Neuronal stem cell (in vitro differentiated cells): ENCODE measurements around the gene RNF13.
"Not testable (repeated sequence)": the region's sequence is repeated elsewhere in the genome, so short reads cannot be mapped to it uniquely, and the experiment has no call there.

Experiments
- DNase-seq: peaks from one replicate; pipeline ENCODE4 v3.0.0-alpha.2; 2013; ENCODE audit warnings: low spot score
- H2AFZ ChIP-seq: one replicate; pipeline ENCODE4 v1.6.1; 2013; ENCODE audit warnings: mild to moderate bottlenecking, low read length, inconsistent platforms
- H2AK5ac ChIP-seq: 2 replicates; pipeline ENCODE4 v1.6.1; 2013; ENCODE audit warnings: low read depth, mild to moderate bottlenecking, inconsistent platforms, low read length, moderate library complexity, mixed read lengths
- H2BK120ac ChIP-seq: 2 replicates; pipeline ENCODE4 v1.6.1; 2013; ENCODE audit warnings: low read depth, mild to moderate bottlenecking, inconsistent platforms, low read length, moderate library complexity, mixed read lengths
- H2BK12ac ChIP-seq: one replicate; pipeline ENCODE4 v1.6.1; 2013; ENCODE audit warnings: low read length, inconsistent platforms
- H2BK15ac ChIP-seq: 2 replicates; pipeline ENCODE4 v1.6.1; 2013; ENCODE audit warnings: mild to moderate bottlenecking, low read length, inconsistent platforms, mixed read lengths
- H2BK5ac ChIP-seq: one replicate; pipeline ENCODE4 v1.6.1; 2013; ENCODE audit warnings: inconsistent platforms, mild to moderate bottlenecking, low read length, moderate library complexity
- H3K14ac ChIP-seq: one replicate; pipeline ENCODE4 v1.6.1; 2013; ENCODE audit warnings: low read length, inconsistent platforms
- H3K18ac ChIP-seq: 2 replicates; pipeline ENCODE4 v1.6.1; 2013; ENCODE audit warnings: low read length, inconsistent platforms
- H3K23ac ChIP-seq: 2 replicates; pipeline ENCODE4 v1.6.1; 2013; ENCODE audit warnings: low read depth, mild to moderate bottlenecking, mixed read lengths, low read length, inconsistent platforms; ENCODE audit not compliant: poor library complexity
- H3K27ac ChIP-seq: replicated peaks from 3 replicates; pipeline ENCODE4 v1.5.1; 2013; ENCODE audit warnings: low read length, inconsistent platforms
- H3K27me3 ChIP-seq, 3 experiments: 2 replicates each; pipeline ENCODE4 v1.6.1; 2013; ENCODE audit warnings: low read length in 3 of 3, mild to moderate bottlenecking in 2 of 3, inconsistent platforms in 1 of 3, low read depth in 1 of 3, mixed read lengths in 1 of 3, moderate library complexity in 1 of 3; ENCODE audit not compliant: control insufficient read depth in 3 of 3, insufficient read depth in 3 of 3
- H3K36me3 ChIP-seq, 2 donors: replicated peaks in 1 of 2; 2 replicates each; pipeline ENCODE4 v1.6.1; 2013; ENCODE audit warnings: low read length in 2 of 2; ENCODE audit not compliant: control insufficient read depth in 2 of 2, insufficient read depth in 2 of 2
- H3K4ac ChIP-seq: 2 replicates; pipeline ENCODE4 v1.6.1; 2013; ENCODE audit warnings: inconsistent platforms, mild to moderate bottlenecking, low read length, moderate library complexity
- H3K4me1 ChIP-seq, 2 donors: 1 replicate in 1 of 2; 2 replicates in 1 of 2; pipeline ENCODE4 v1.6.1; 2013; ENCODE audit warnings: low read length in 2 of 2, low read depth in 1 of 2; ENCODE audit not compliant: control insufficient read depth in 2 of 2, insufficient read depth in 1 of 2
- H3K4me2 ChIP-seq: one replicate; pipeline ENCODE4 v1.6.1; 2013; ENCODE audit warnings: mild to moderate bottlenecking, low read length, inconsistent platforms; ENCODE audit not compliant: insufficient read depth, poor library complexity, severe bottlenecking
- H3K4me3 ChIP-seq, 2 donors: 2 replicates each; pipeline ENCODE4 v1.5.1; 2013; ENCODE audit warnings: low read length in 2 of 2, mild to moderate bottlenecking in 2 of 2, inconsistent platforms in 1 of 2, moderate library complexity in 1 of 2
- H3K79me1 ChIP-seq: one replicate; pipeline ENCODE4 v1.6.1; 2013; ENCODE audit warnings: low read depth, mild to moderate bottlenecking, inconsistent platforms, low read length, moderate library complexity
- H3K9ac ChIP-seq: one replicate; pipeline ENCODE4 v1.6.1; 2013; ENCODE audit warnings: mild to moderate bottlenecking, low read depth, low read length, inconsistent platforms; ENCODE audit not compliant: poor library complexity
- H3K9me3 ChIP-seq, 2 donors: replicated peaks in 1 of 2; 2 replicates each; pipeline versions ENCODE3 to v1.6.1; 2013; ENCODE audit warnings: low read length in 2 of 2, mild to moderate bottlenecking in 2 of 2, inconsistent platforms in 1 of 2, low read depth in 1 of 2, mixed read lengths in 1 of 2, moderate library complexity in 1 of 2; ENCODE audit not compliant: control insufficient read depth in 2 of 2, insufficient read depth in 1 of 2
- H4K8ac ChIP-seq: one replicate; pipeline ENCODE4 v1.6.1; 2013; ENCODE audit warnings: low read depth, mild to moderate bottlenecking, inconsistent platforms, low read length, moderate library complexity
- H4K91ac ChIP-seq: one replicate; pipeline ENCODE4 v1.6.1; 2013; ENCODE audit warnings: low read length, low read depth, mild to moderate bottlenecking, inconsistent platforms; ENCODE audit not compliant: poor library complexity
- WGBS, 2 donors: extraction: QIAGEN DNeasy Blood & Tissue Kit; methylation state at CpG; one replicate each; pipeline ENCODE4 v1.1.7; 2013; ENCODE audit warnings: missing lambda C conversion rate in 2 of 2, mixed read lengths in 1 of 2; ENCODE audit not compliant: insufficient read length in 2 of 2, insufficient replicate concordance in 1 of 2; ENCODE audit errors: extremely low coverage in 2 of 2; 5-methylcytosine and 5-hydroxymethylcytosine counted together

Gene RNF13

DNA sequence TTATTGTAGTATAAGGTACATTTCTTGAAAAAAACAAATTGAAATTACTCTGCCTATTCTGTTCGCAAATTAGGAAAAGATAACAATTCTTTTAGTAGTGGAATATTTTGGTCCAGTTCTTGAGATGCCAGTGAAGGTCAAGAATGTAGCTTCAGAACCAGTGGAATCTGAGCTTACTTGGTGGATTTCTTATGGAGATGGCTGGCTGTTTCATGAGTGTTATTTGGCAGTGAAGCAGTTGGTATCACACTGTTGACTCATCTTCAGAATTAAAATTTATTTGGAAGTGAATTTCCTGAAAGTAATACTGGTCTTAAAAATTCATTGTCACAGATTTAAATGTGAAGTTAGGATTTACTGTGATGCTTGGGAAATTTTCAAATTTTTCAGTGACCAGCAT lies 19.1 kb downstream of the RNF13 start:
- no CpG with 5 or more reads among the region's 1 CpG for WGBS, 2 donors
- H3K79me1 ChIP-seq: no peaks in the 10 kb centered on the region
- H3K27ac ChIP-seq: no peak overlapping the region
- no peak overlapping the region for H3K9ac ChIP-seq
- H3K36me3 ChIP-seq: no peaks in the 10 kb centered on the region
- no peak overlapping the region for H2BK5ac ChIP-seq
- no peak overlapping the region for H2BK12ac ChIP-seq
- no peak overlapping the region for H3K14ac ChIP-seq
- H3K27me3 ChIP-seq: no peaks in the 10 kb centered on the region
- H4K8ac ChIP-seq: no peak overlapping the region
- H2BK15ac ChIP-seq: no peak overlapping the region
- H3K4me2 ChIP-seq: no peak overlapping the region
- no peak overlapping the region for H2BK120ac ChIP-seq
- no peak overlapping the region for H2AK5ac ChIP-seq
- H3K23ac ChIP-seq: no peak overlapping the region
- H3K4me3 ChIP-seq: no peak overlapping the region
- no peak overlapping the region for H4K91ac ChIP-seq
- no peaks in the 10 kb centered on the region for H3K4me1 ChIP-seq
- no peak for DNase-seq
- peaks cover 11 to 33% of the 10 kb centered on the region in 2 donors for H3K9me3 ChIP-seq
- H3K4ac ChIP-seq: no peak overlapping the region
- H2AFZ ChIP-seq: no peak overlapping the region
- no peak overlapping the region for H3K18ac ChIP-seq

DNA sequence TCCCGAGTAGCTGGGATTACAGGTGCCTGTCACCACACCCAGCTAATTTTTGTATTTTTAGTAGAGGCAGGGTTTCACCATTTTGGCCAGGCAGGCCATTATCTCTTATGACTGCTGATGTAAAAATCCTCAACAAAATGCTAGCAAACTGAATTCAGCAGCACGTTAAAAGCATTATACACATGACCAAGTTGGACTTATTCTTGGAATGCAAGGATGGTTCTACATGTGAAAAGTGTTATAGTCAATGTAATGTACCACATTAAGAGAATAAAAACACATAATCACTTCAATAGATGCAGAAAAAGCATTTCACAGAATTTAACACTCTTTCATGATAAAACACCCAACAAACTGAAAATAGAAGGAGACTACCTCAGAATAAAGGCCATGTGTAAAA lies 20.2 kb downstream of the RNF13 start:
- Histone ChIP-seq H3K4ac (no peak overlapping the region), H3K27me3 (no peaks in the 10 kb centered on the region), H3K79me1 (no peaks in the 10 kb centered on the region)

DNA sequence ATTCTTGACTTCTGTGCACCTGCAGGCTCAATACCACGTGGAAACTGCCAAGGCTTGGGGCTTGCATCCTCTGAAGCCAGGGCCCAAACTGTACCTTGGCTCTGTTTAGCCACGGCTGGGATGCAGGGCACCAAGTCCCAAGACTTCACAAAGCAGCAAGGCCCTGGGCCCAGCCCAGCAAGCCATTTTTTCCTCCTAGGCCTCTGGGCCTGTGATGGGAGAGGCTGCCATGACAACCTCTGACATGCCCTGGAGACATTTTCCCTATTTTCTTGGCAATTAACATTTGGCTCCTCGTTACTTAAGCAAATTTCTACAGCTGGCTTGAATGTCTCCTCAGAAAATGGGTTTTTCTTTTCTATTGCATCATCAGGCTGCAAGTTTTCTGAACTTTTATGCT lies 25.5 kb downstream of the RNF13 start:
- H3K4ac ChIP-seq, H3K9ac ChIP-seq, H3K27me3 ChIP-seq, H2AK5ac ChIP-seq, H3K79me1 ChIP-seq, H3K4me1 ChIP-seq, H2BK12ac ChIP-seq, DNase-seq, H3K23ac ChIP-seq, H3K27ac ChIP-seq, H2BK5ac ChIP-seq, H3K4me2 ChIP-seq, H3K36me3 ChIP-seq, H2BK120ac ChIP-seq, H4K8ac ChIP-seq, H3K4me3 ChIP-seq, H3K14ac ChIP-seq, H4K91ac ChIP-seq, H3K18ac ChIP-seq, H2BK15ac ChIP-seq, H2AFZ ChIP-seq: not testable (repeated sequence)
- H3K9me3 ChIP-seq: peaks cover 4 to 21% of the 10 kb centered on the region in 2 donors
- no CpG with 5 or more reads among the region's 3 CpGs for WGBS, 2 donors

More for the DNA sequence above, 20.2 kb downstream of the RNF13 start:
- Histone ChIP-seq H2AK5ac (no peak overlapping the region), H2BK15ac (no peak overlapping the region), H2BK120ac (no peak overlapping the region), H3K36me3 (no peaks in the 10 kb centered on the region), H2BK5ac (no peak overlapping the region), H3K9ac (no peak overlapping the region), H3K18ac (no peak overlapping the region), H2AFZ (no peak overlapping the region), H3K4me3 (no peak overlapping the region), H2BK12ac (no peak overlapping the region), H4K91ac (no peak overlapping the region), H4K8ac (peak overlapping the region; percentile 17), H3K9me3 (peaks cover 11 to 41% of the 10 kb centered on the region in 2 donors), H3K4me1 (no peaks in the 10 kb centered on the region), H3K27ac (no peak overlapping the region), H3K14ac (no peak overlapping the region), H3K23ac (no peak overlapping the region), H3K4me2 (no peak overlapping the region)
- no peak for DNase-seq
- WGBS, 2 donors: no CpG with 5 or more reads among the region's 2 CpGs

DNA sequence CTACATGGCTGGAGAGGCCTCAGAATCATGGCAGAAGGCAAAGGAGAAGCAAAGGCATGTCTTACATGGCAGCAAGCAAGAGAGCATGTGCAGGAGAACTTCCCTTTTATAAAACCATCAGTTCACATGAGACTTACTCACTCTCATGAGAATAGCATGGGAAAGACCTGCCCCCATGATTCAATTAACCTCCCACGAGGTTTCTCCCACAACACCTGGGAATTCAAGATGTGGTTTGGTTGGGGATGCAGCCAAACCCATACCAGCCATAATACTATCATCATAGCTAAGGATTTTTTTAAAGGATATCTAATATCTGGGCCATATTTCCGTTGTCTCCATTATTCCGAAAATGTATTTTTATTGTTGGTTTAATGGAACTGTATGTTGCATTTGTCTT lies 26.5 kb downstream of the RNF13 start:
- H3K79me1 ChIP-seq, H3K4me2 ChIP-seq, H2AK5ac ChIP-seq, H3K4ac ChIP-seq, H4K91ac ChIP-seq, H2AFZ ChIP-seq, H3K27me3 ChIP-seq, H3K4me1 ChIP-seq, H2BK120ac ChIP-seq, H3K27ac ChIP-seq, H3K18ac ChIP-seq, H4K8ac ChIP-seq, H3K23ac ChIP-seq, H3K4me3 ChIP-seq, H3K14ac ChIP-seq, DNase-seq, H2BK12ac ChIP-seq, H3K9ac ChIP-seq, H3K36me3 ChIP-seq, H2BK5ac ChIP-seq, H2BK15ac ChIP-seq: not testable (repeated sequence)
- WGBS, 2 donors: no CpG with 5 or more reads among the region's 3 CpGs
- H3K9me3 ChIP-seq: peaks cover 3 to 13% of the 10 kb centered on the region in 2 donors
